ENCODE data around the gene KIR2DL1.
"Not testable (repeated sequence)": the region's sequence is repeated elsewhere in the genome, so short reads cannot be mapped to it uniquely, and the experiment has no call there.

Gene KIR2DL1

DNA sequence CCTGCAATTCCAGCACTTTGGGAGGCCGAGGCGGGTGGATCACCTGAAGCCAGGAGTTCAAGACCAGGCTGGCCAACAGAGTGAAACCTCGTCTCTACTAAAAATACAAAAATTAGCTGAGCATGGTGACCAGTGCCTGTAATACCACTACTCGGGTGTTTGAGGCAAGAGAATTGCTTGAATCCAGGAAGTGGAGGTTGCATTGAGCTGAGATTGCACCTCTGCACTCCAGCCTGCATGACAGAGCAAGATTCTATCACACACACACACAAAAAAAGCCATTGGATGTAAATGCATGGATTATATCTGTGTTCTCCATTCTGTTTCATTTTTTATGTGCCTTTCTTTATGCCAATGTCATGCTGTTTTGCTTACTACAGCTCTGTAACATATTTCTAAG is 54.8 kb downstream of the KIR2DL1 start:
- DNase-seq = not testable (repeated sequence)

DNA sequence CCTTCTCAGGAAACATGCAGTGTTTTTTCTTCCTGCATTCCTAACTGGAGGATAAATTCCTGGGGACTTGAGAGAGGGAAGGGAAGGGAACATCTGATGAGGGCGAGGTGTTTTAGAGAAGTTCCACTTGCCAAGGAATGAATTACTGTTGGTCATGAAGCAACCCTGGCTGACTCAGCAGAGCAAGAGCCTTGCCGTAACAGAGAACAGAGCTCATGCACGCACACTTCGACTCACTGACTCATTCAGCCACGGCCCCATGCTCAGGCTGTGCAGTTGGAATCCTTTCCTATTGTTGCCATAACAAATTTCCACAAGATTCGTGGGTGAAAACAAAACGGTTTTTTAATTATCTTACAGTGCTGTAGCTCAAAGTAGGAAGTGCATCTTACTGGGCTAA is 55.7 kb downstream of the KIR2DL1 start:
- DNase-seq = not testable (repeated sequence)

DNA sequence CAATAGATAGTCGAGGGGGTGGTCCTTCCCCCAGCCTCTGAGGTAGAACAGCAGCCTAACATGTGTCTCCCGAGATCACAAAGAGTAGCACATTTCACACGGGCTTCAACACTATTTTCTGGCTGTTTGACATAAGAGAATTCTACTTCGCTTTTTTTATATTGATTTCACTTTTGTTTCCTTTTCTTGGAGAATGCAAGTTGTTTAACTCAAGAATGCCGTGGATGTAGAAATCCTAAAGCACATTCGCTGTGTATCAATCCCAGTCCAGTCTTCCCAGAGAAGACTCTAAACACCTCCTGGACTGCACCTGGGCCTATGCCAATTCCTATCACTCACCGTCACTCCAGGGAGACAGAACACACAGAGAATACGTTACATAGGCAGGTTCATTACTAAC is 58.5 kb downstream of the KIR2DL1 start:
- DNase-seq = not testable (repeated sequence)

DNA sequence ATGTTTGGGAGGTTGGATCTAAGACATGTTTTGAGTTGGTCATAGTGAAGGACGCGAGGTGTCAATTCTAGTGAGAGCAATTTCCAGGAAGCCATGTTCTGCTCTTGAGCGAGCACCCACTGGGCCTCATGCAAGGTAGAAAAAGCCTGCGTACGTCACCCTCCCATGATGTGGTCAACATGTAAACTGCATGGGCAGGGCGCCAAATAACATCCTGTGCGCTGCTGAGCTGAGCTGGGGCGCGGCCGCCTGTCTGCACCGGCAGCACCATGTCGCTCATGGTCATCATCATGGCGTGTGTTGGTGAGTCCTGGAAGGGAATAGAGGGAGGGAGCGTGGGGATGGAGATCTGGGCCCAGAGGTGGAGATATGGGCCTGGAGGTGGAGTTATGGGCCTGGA is 62.9 kb downstream of the KIR2DL1 start, which contains the start of gene KIR2DS4:
Gene KIR2DS4 (plus strand): TSS at position 181 of the 400 bp plus-strand sequence.
- not testable (repeated sequence) for DNase-seq

All from NCI-H1930 (cell line).